ENCODE measurements around the gene SDCCAG8. TPM values are rescaled to one million over a fixed set of nuclear protein-coding genes. Genes with fewer than 3 reads are reported as not detected.

Gene SDCCAG8
- total RNA-seq, 1 donor from 2014 or later, result 97.1 TPM

DNA sequence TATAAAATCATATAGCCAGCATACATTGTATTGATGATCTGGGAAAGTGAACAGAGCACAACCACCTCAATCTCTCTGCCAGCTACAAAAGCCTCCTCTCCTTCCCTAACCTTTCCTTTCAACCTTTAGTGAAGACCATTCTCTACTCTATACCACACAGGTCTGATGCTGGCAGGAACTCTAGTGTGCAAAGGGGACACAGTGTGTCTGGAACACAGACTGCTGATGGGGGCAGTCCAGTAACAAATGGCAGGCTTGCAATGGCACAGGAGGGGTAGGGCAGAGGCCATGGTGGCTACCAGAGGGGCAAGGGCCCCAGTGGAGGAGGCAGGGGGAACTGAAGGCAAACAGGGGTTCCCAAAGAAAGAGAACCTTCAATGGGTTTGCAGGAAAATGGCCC lies 37.8 kb upstream of the SDCCAG8 start:
- Histone ChIP-seq H3K27me3 (no peaks in the 10 kb centered on the region), H3K27ac (no peak overlapping the region), H3K9me3 (no peaks in the 10 kb centered on the region), H3K4me3 (no peak overlapping the region), H3K4me1 (no peaks in the 10 kb centered on the region), H3K36me3 (peaks cover 13 to 23% of the 10 kb centered on the region in 2 donors)
- intact Hi-C loops (cut with DNase I), result no loop called here
- no peak for DNase-seq (ENCODE audit: low spot score in 2 of 2)
- no peak for TF ChIP-seq CTCF (IDR thresholded peaks at IDR 0.05)

GRCh38 chr1:243227622-243228021 lies 28.2 kb upstream of the SDCCAG8 start:
- intact Hi-C loops (cut with DNase I), result no loop called here
- no peaks in the 10 kb centered on the region for H3K27me3 ChIP-seq
- TF ChIP-seq CTCF (IDR thresholded peaks at IDR 0.05), result no peak
- no peak for DNase-seq (ENCODE audit: low spot score in 2 of 2)
- H3K9me3 ChIP-seq, result peaks cover 19 to 24% of the 10 kb centered on the region in 2 donors
- no peak overlapping the region for H3K4me3 ChIP-seq
- peaks cover 7 to 15% of the 10 kb centered on the region in 2 donors for H3K36me3 ChIP-seq
- no peaks in the 10 kb centered on the region for H3K4me1 ChIP-seq
- H3K27ac ChIP-seq, result no peak overlapping the region

GRCh38 chr1:243229526-243229925 lies 26.3 kb upstream of the SDCCAG8 start:
- Histone ChIP-seq H3K4me1 (no peaks in the 10 kb centered on the region), H3K36me3 (peaks cover 4 to 5% of the 10 kb centered on the region in 2 donors), H3K27me3 (no peaks in the 10 kb centered on the region), H3K9me3 (peaks cover 19 to 24% of the 10 kb centered on the region in 2 donors), H3K27ac (no peak overlapping the region), H3K4me3 (no peak overlapping the region)
- DNase-seq (ENCODE audit: low spot score in 2 of 2), result no peak
- no peak for TF ChIP-seq CTCF (IDR thresholded peaks at IDR 0.05)
- intact Hi-C loops (cut with DNase I), result no loop called here

DNA sequence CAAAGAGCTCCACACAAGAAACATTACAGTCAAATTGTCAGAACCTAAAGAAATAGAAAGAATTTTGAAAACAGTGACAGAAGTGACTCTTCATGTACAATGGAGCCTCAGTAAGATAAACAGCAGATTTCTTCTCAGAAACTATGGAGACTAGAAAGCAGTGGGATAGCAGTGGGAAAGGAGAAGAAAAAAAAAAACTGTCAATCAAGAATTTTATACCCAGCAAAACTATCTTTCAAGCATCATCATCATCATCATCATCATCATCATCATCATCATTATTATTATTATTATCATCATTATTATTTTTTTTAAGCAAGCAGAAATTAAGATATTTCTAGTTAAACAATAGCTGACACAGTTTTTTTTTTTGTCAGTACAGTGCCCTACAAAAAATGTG lies 24.9 kb upstream of the SDCCAG8 start:
- H3K27me3 ChIP-seq, result no peaks in the 10 kb centered on the region
- intact Hi-C loops (cut with DNase I), result no loop called here
- H3K27ac ChIP-seq, result no peak overlapping the region
- peaks cover 4 to 5% of the 10 kb centered on the region in 2 donors for H3K36me3 ChIP-seq
- no peak for TF ChIP-seq CTCF (IDR thresholded peaks at IDR 0.05)
- no peak overlapping the region for H3K4me3 ChIP-seq
- DNase-seq (ENCODE audit: low spot score in 2 of 2), result no peak
- H3K9me3 ChIP-seq, result peaks cover 19 to 24% of the 10 kb centered on the region in 2 donors
- H3K4me1 ChIP-seq, result peaks cover 0 to 9% of the 10 kb centered on the region in 2 donors

- peaks cover 0 to 15% of the 10 kb centered on the region in 2 donors for H3K4me1 ChIP-seq
- H3K4me3 ChIP-seq, result no peak overlapping the region
- no peak for TF ChIP-seq CTCF (IDR thresholded peaks at IDR 0.05)
- no peak for DNase-seq (ENCODE audit: low spot score in 2 of 2)
- H3K27ac ChIP-seq, result no peak overlapping the region
- peaks cover 4 to 5% of the 10 kb centered on the region in 2 donors for H3K36me3 ChIP-seq
- peaks cover 19 to 24% of the 10 kb centered on the region in 2 donors for H3K9me3 ChIP-seq
- no peaks in the 10 kb centered on the region for H3K27me3 ChIP-seq
- intact Hi-C loops (cut with DNase I), result no loop called here
These were observed 21.9 kb upstream of the SDCCAG8 start for GRCh38 chr1:243233908-243234307.
